Mesendoderm (in vitro differentiated cells): Measurements from ENCODE around the gene SETD1A.

Source experiments
- DNase-seq: peaks from one replicate; pipeline ENCODE4 v3.0.0; 2013
- H2AK5ac ChIP-seq: 2 replicates; pipeline ENCODE4 v1.6.1; 2013; ENCODE audit warnings: low read length, inconsistent platforms
- H2BK120ac ChIP-seq: 2 replicates; pipeline ENCODE4 v1.6.1; 2013; ENCODE audit warnings: low read depth, mild to moderate bottlenecking, low read length, moderate library complexity, mixed read lengths
- H2BK15ac ChIP-seq: replicated peaks from 2 replicates; pipeline ENCODE4 v1.6.1; 2013; ENCODE audit warnings: low read depth, mild to moderate bottlenecking, moderate library complexity
- H2BK5ac ChIP-seq: 2 replicates; pipeline ENCODE4 v1.6.1; 2013; ENCODE audit warnings: low read length, inconsistent platforms
- H3K18ac ChIP-seq: 2 replicates; pipeline ENCODE4 v1.6.1; 2013; ENCODE audit warnings: mild to moderate bottlenecking, low read length, mixed read lengths
- H3K23ac ChIP-seq: one replicate; pipeline ENCODE4 v1.6.1; 2013; ENCODE audit warnings: low read length
- H3K27ac ChIP-seq: 2 replicates; pipeline ENCODE4 v1.5.1; 2013; ENCODE audit warnings: low read depth, mild to moderate bottlenecking, inconsistent platforms, low read length, moderate library complexity
- H3K27me3 ChIP-seq: 2 replicates; pipeline ENCODE4 v1.6.1; 2013; ENCODE audit warnings: low read length, control low read depth, mild to moderate bottlenecking, inconsistent platforms; ENCODE audit not compliant: insufficient read depth, poor library complexity
- H3K36me3 ChIP-seq: 2 replicates; pipeline ENCODE4 v1.6.1; 2013; ENCODE audit warnings: low read length, inconsistent platforms; ENCODE audit not compliant: control insufficient read depth, insufficient read depth
- H3K4ac ChIP-seq: one replicate; pipeline ENCODE4 v1.6.1; 2013; ENCODE audit warnings: low read depth, mild to moderate bottlenecking, low read length, moderate library complexity
- H3K4me1 ChIP-seq: 2 replicates; pipeline ENCODE4 v1.6.1; 2013; ENCODE audit warnings: low read depth, low read length, inconsistent platforms; ENCODE audit not compliant: control insufficient read depth
- H3K4me2 ChIP-seq: 2 replicates; pipeline ENCODE4 v1.6.1; 2013; ENCODE audit warnings: low read length
- H3K4me3 ChIP-seq: 2 replicates; pipeline ENCODE4 v1.5.1; 2013; ENCODE audit warnings: mild to moderate bottlenecking, low read length
- H3K56ac ChIP-seq: one replicate; pipeline ENCODE4 v1.6.1; 2013; ENCODE audit warnings: low read length
- H3K79me1 ChIP-seq: 2 replicates; pipeline ENCODE4 v1.6.1; 2013; ENCODE audit warnings: low read length, inconsistent platforms
- H3K79me2 ChIP-seq: 2 replicates; pipeline ENCODE4 v1.6.1; 2013; ENCODE audit warnings: mild to moderate bottlenecking, low read length; ENCODE audit not compliant: control insufficient read depth, insufficient read depth
- H3K9ac ChIP-seq: 2 replicates; pipeline ENCODE4 v1.6.1; 2013; ENCODE audit warnings: low read length, inconsistent platforms
- H4K5ac ChIP-seq: one replicate; pipeline ENCODE4 v1.6.1; 2013; ENCODE audit warnings: low read length
- H4K8ac ChIP-seq: one replicate; pipeline ENCODE4 v1.6.1; 2013; ENCODE audit warnings: low read depth, mild to moderate bottlenecking, control low read depth, low read length, moderate library complexity
- WGBS: extraction: QIAGEN DNeasy Blood & Tissue Kit; methylation state at CpG from one replicate; pipeline ENCODE4 v1.1.7; 2013; ENCODE audit warnings: low lambda C conversion rate, missing lambda C conversion rate; ENCODE audit not compliant: insufficient coverage; ENCODE audit errors: extremely low coverage; 5-methylcytosine and 5-hydroxymethylcytosine counted together

SETD1A gene

GRCh38 chr16:30942426-30942806 is 15.1 kb upstream of the SETD1A start:
- WGBS: no CpG with 5 or more reads among the region's 4 CpGs
- Histone ChIP-seq H3K79me2 (no peaks in the 10 kb centered on the region), H2AK5ac (no peak overlapping the region), H2BK5ac (no peak overlapping the region), H2BK15ac (no peak overlapping the region), H3K9ac (no peak overlapping the region), H3K18ac (no peak overlapping the region), H3K27ac (no peak overlapping the region), H4K8ac (no peak overlapping the region), H3K4me2 (no peak overlapping the region), H3K4me3 (no peak overlapping the region), H3K4me1 (no peaks in the 10 kb centered on the region), H3K27me3 (no peaks in the 10 kb centered on the region), H4K5ac (no peak overlapping the region), H3K4ac (no peak overlapping the region), H3K56ac (peak overlapping the region; percentile 35), H2BK120ac (no peak overlapping the region), H3K36me3 (peaks cover 8% of the 10 kb centered on the region), H3K23ac (no peak overlapping the region), H3K79me1 (peaks cover 2% of the 10 kb centered on the region)
- DNase-seq: no peak

- peaks cover 8% of the 10 kb centered on the region for H3K36me3 ChIP-seq
Observed at GRCh38 chr16:30944352-30944751, 13.2 kb upstream of the SETD1A start.

DNA sequence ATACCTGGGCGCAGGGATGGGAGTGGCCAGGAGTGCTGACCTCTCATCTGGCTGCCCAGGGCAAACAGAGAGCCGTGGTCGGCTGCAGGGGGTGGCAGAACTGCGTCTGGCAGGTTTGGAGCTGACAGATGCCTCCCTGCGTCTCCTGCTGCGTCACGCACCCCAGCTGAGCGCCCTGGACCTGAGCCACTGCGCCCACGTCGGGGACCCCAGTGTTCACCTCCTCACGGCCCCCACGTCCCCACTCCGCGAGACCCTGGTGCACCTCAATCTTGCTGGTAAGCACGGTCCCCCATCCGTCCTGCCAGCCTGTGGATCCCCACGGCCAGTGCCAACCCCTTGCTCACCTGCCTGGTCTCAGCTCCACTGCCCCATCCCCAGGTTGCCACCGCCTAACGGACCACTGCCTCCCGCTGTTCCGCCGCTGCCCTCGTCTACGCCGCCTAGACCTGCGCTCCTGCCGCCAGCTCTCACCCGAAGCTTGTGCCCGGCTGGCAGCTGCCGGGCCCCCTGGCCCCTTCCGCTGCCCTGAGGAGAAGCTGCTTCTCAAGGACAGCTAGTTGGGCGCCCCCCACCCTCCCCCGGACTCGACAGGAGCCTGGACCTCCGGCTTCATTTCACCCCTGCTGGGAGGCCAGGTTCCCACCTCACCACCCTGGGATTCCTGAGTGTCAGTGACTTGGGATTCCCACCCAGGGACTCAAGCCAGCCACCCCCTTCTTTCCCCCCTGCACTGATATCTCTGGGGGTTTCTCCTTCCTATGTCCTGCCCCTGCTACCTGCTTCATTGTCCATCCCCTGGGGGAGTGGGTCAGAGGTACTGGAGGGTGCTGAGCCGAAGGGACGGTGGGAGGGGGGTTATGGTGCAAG is 10.6 kb upstream of the SETD1A start:
- DNase-seq: no peak
- no peak overlapping the region for H2BK120ac ChIP-seq
- no peak overlapping the region for H3K23ac ChIP-seq
- H3K27ac ChIP-seq: no peak overlapping the region
- peaks cover 5% of the 10 kb centered on the region for H3K79me1 ChIP-seq
- no peaks in the 10 kb centered on the region for H3K27me3 ChIP-seq
- H3K36me3 ChIP-seq: peaks cover 7% of the 10 kb centered on the region
- no peak overlapping the region for H3K4me2 ChIP-seq
- H3K79me2 ChIP-seq: no peaks in the 10 kb centered on the region
- H2BK15ac ChIP-seq: no peak overlapping the region
- H3K4ac ChIP-seq: no peak overlapping the region
- WGBS: no CpG with 5 or more reads among the region's 38 CpGs
- H4K5ac ChIP-seq: no peak overlapping the region
- H3K56ac ChIP-seq: peak overlapping the region; percentile 60
- H4K8ac ChIP-seq: no peak overlapping the region
- no peak overlapping the region for H2AK5ac ChIP-seq
- H3K4me3 ChIP-seq: no peak overlapping the region
- H3K18ac ChIP-seq: no peak overlapping the region
- peaks cover 7% of the 10 kb centered on the region for H3K4me1 ChIP-seq
- H3K9ac ChIP-seq: no peak overlapping the region
- no peak overlapping the region for H2BK5ac ChIP-seq

More at GRCh38 chr16:30944352-30944751, 13.2 kb upstream of the SETD1A start:
- H4K8ac ChIP-seq: no peak overlapping the region
- no peaks in the 10 kb centered on the region for H3K79me2 ChIP-seq
- no peak overlapping the region for H3K23ac ChIP-seq
- H4K5ac ChIP-seq: no peak overlapping the region
- H3K9ac ChIP-seq: no peak overlapping the region
- H3K27me3 ChIP-seq: no peaks in the 10 kb centered on the region
- no peak overlapping the region for H2AK5ac ChIP-seq
- no peak overlapping the region for H3K4ac ChIP-seq
- no peak overlapping the region for H3K27ac ChIP-seq
- no peak overlapping the region for H2BK15ac ChIP-seq
- no peak overlapping the region for H3K56ac ChIP-seq
- no peak overlapping the region for H3K4me3 ChIP-seq
- no peak for DNase-seq
- H3K4me2 ChIP-seq: no peak overlapping the region
- no peak overlapping the region for H3K18ac ChIP-seq
- H3K79me1 ChIP-seq: peaks cover 2% of the 10 kb centered on the region
- H2BK5ac ChIP-seq: no peak overlapping the region
- H2BK120ac ChIP-seq: no peak overlapping the region
- H3K4me1 ChIP-seq: peaks cover 2% of the 10 kb centered on the region

DNA sequence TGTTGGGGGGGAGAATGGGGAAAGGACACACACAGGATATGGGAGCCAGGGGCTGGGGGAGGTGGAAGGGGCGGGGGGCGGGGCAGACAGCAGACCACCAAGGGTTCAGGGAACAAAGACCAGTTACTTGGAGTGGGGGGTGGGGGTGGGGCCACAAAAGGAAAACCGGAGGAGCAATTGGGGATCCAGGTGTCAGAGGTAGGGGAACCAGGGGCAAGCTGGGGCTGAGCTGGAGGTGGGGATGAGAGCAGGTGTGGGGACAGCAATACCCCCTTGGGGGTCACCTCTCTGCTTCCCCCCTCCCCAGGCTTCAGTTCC is 10.1 kb upstream of the SETD1A start:
- Histone ChIP-seq H2AK5ac (no peak overlapping the region), H2BK120ac (no peak overlapping the region), H3K56ac (peak overlapping the region; percentile 78), H3K79me1 (peaks cover 5% of the 10 kb centered on the region), H3K9ac (peak overlapping the region; percentile 66), H3K4ac (no peak overlapping the region), H4K5ac (no peak overlapping the region), H2BK5ac (no peak overlapping the region), H3K27me3 (no peaks in the 10 kb centered on the region), H3K4me2 (peak overlapping the region; percentile 68), H3K18ac (peak overlapping the region; percentile 29), H3K4me1 (peaks cover 7% of the 10 kb centered on the region), H3K4me3 (no peak overlapping the region), H3K27ac (peak overlapping the region; percentile 49), H3K23ac (no peak overlapping the region), H2BK15ac (no peak overlapping the region), H4K8ac (no peak overlapping the region), H3K79me2 (no peaks in the 10 kb centered on the region), H3K36me3 (peaks cover 7% of the 10 kb centered on the region)
- DNase-seq: no peak
- WGBS: no CpG with 5 or more reads among the region's 3 CpGs

GRCh38 chr16:30947859-30948666 is 9.5 kb upstream of the SETD1A start:
- H2BK15ac ChIP-seq: no peak overlapping the region
- peak overlapping the region; percentile 17 for H3K4me3 ChIP-seq
- no peak overlapping the region for H4K5ac ChIP-seq
- H3K27me3 ChIP-seq: no peaks in the 10 kb centered on the region
- H3K9ac ChIP-seq: peak overlapping the region; percentile 89
- H3K79me1 ChIP-seq: peaks cover 5% of the 10 kb centered on the region
- peak overlapping the region; percentile 68 for H3K4me2 ChIP-seq
- WGBS: no CpG with 5 or more reads among the region's 44 CpGs
- H3K18ac ChIP-seq: peak overlapping the region; percentile 94
- no peaks in the 10 kb centered on the region for H3K79me2 ChIP-seq
- DNase-seq: peak; percentile 100
- peak overlapping the region; percentile 98 for H3K56ac ChIP-seq
- peaks cover 6% of the 10 kb centered on the region for H3K36me3 ChIP-seq
- no peak overlapping the region for H4K8ac ChIP-seq
- H2BK120ac ChIP-seq: no peak overlapping the region
- no peak overlapping the region for H3K23ac ChIP-seq
- H2AK5ac ChIP-seq: no peak overlapping the region
- H3K4ac ChIP-seq: no peak overlapping the region
- H2BK5ac ChIP-seq: no peak overlapping the region
- peak overlapping the region; percentile 96 for H3K27ac ChIP-seq
- peaks cover 7% of the 10 kb centered on the region for H3K4me1 ChIP-seq
